Activated naive CD8-positive, alpha-beta T cell treated with anti-CD3 and anti-CD28 coated beads, Interleukin-2, amount 50 U/mL, for 24 hours (primary cell): ENCODE results near the gene DAB2IP.
"Not testable (repeated sequence)": the region's sequence is repeated elsewhere in the genome, so short reads cannot be mapped to it uniquely, and the experiment has no call there.

Source experiments
- ATAC-seq: fragments of 150-1000 bp; cut with Tn5 transposase; one replicate; pipeline ENCODE4 v1.10.0; 2021
- DNase-seq: peaks from one replicate; pipeline ENCODE4 v3.0.0; 2021
- H3K27ac Mint-ChIP-seq: one replicate; pipeline ENCODE4 v1.8.0; 2021; ENCODE audit warnings: mild to moderate bottlenecking, mixed read lengths
- H3K27me3 Mint-ChIP-seq: one replicate; pipeline ENCODE4 v1.8.0; 2021; ENCODE audit warnings: mixed read lengths
- H3K36me3 Mint-ChIP-seq: one replicate; pipeline ENCODE4 v1.8.0; 2021; ENCODE audit warnings: low read depth, mixed read lengths
- H3K4me1 Mint-ChIP-seq: one replicate; pipeline ENCODE4 v1.8.0; 2021; ENCODE audit warnings: mixed read lengths
- H3K4me3 Mint-ChIP-seq: one replicate; pipeline ENCODE4 v1.8.0; 2021; ENCODE audit warnings: mild to moderate bottlenecking, moderate library complexity, mixed read lengths
- H3K9me3 Mint-ChIP-seq: one replicate; pipeline ENCODE4 v1.8.0; 2021; ENCODE audit warnings: mixed read lengths

DAB2IP gene

DNA sequence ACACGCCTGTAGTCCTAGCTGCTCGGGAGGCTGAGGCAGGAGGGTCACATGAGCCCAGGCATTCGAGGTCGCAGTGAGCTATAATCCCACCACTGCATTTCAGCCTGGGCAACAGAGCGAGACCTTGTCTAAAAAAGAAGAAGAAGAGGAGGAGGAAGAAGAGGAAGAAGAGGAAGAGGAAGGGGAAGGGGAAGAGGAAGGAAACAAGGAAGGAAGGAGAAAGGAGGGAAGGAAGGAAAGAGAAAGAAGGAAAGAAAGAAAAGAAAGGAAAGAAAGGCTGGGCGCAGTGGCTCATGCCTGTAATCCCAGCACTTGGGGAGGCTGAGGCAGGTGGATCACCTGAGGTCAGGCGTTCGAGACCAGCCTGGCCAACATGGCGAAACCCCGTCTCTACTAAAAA lies 7.4 kb upstream of the DAB2IP start:
- not testable (repeated sequence) for H3K4me3 Mint-ChIP-seq, H3K27ac Mint-ChIP-seq, ATAC-seq, DNase-seq, H3K4me1 Mint-ChIP-seq, H3K36me3 Mint-ChIP-seq, H3K9me3 Mint-ChIP-seq
- peaks cover 11% of the 10 kb centered on the region for H3K27me3 Mint-ChIP-seq

DNA sequence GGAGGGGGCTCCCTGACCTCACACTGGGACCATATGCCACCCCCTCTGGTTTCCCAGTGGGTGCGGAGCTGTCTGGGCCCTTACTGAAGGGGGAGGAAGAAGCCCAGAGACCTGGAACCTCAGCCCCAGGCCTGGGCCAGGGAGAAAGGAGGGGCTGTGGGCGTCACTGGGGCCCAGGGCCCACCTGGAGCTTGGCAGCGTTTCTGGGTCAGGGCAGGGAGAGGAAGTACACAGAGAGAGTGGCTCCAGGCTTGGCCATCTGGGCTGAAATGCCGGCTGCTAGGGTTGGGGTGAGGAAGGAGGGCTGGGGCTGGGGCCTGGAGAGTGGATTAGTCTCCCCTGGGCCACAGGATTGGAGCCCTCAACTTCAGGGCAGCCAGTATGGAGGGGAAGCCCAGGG lies 6.4 kb upstream of the DAB2IP start:
- Mint-ChIP-seq H3K4me3 (no peak overlapping the region), H3K27ac (no peak overlapping the region), H3K9me3 (no peaks in the 10 kb centered on the region), H3K36me3 (no peaks in the 10 kb centered on the region), H3K27me3 (peaks cover 17% of the 10 kb centered on the region), H3K4me1 (no peaks in the 10 kb centered on the region)
- ATAC-seq (no peak), DNase-seq (no peak)

DNA sequence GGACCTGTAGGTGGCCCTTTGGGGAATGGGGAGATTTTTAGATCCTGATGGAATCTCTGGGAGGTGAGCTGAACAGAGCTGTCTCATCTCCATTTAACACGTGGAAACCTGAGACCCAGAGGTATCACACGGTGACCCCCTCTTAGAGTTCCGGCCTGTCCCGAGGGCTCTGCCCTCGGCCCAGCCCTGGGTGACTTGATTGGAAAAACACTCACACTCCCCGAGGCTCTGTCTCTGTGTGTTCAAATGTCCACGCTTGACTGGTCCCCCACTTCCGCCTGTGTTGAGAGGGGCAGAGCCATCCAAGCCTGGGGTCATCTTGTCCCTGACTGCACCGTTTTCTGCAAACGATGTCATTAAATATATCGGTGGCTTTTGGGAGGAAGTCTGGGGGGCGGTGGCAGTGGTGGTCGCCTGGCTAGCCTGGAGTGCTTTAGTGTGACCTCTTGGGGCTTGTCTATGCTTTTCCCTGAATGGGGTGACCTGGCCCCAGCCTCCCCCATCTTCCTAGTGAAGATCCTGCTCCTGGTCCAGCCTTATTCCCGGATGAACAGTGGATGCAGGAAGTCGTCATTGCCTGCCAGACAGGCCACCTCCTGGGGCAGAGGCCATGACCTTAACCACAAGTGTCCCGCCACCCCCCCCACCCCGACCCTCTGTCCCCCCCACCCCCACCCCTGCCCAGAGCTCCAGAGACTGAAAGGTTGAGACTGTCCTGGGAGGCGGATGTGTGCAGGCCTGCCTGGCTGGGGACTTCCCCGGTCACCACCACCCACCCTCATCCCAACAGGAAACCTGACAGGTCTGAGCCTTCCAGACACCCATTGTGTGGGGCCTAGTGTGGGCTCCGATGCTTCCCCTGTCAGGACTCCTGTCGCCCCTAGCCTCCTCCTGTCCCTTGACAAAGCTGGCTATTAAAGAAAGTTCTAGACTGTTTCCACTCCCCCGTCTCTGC lies 5.3 kb upstream of the DAB2IP start:
- peaks cover 11% of the 10 kb centered on the region for H3K4me1 Mint-ChIP-seq
- no peak overlapping the region for H3K27ac Mint-ChIP-seq
- no peak for ATAC-seq
- no peak for DNase-seq
- no peaks in the 10 kb centered on the region for H3K36me3 Mint-ChIP-seq
- H3K4me3 Mint-ChIP-seq = no peak overlapping the region
- peaks cover 25% of the 10 kb centered on the region for H3K27me3 Mint-ChIP-seq
- H3K9me3 Mint-ChIP-seq = no peaks in the 10 kb centered on the region

DNA sequence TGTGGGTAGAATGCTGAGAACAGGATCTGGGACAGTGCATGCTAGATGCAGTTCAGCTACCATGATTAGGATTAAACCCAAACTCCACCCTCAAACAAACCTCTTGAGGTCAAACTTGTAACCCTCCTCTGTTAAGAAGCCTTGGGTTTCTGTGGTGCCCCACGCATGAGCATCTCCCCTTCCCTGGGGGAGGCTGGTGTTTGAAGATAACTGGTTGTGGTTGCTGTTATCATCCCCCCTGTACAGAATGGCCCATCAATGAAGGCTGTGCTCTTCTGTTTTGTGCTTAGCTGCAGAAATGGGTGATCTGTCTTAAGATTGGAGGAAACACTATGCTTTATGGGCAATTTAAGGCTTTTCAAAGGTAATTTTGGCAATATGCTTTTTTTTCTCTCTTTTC lies 4.4 kb upstream of the DAB2IP start:
- ATAC-seq = no peak
- no peaks in the 10 kb centered on the region for H3K9me3 Mint-ChIP-seq
- peaks cover 11% of the 10 kb centered on the region for H3K4me1 Mint-ChIP-seq
- no peak overlapping the region for H3K27ac Mint-ChIP-seq
- no peak for DNase-seq
- H3K36me3 Mint-ChIP-seq = no peaks in the 10 kb centered on the region
- H3K4me3 Mint-ChIP-seq = no peak overlapping the region
- peaks cover 26% of the 10 kb centered on the region for H3K27me3 Mint-ChIP-seq

DNA sequence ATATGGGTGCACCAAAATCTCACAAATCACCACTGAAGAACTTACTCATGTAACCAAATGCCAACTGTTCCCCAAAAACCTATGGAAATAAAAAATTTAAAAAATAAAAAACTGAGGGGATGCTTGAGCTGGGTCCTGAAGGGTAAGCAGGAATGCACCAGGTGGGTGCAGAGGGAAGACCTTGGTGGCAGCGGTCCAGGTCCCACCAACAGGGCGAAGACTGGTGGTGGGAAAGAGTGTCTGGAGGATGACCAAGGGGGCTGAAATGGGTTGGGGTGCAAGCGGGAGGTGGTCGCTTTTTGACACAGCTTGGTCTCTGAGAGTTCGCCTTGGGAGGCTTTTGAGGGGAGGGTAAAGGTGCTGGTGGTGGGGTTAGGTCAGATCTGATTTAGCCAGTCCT lies 3.3 kb upstream of the DAB2IP start:
- Mint-ChIP-seq H3K4me3 (no peak overlapping the region), H3K27ac (no peak overlapping the region), H3K27me3 (peaks cover 34% of the 10 kb centered on the region), H3K36me3 (no peaks in the 10 kb centered on the region), H3K4me1 (peaks cover 16% of the 10 kb centered on the region), H3K9me3 (no peaks in the 10 kb centered on the region)
- ATAC-seq = no peak
- no peak for DNase-seq

DNA sequence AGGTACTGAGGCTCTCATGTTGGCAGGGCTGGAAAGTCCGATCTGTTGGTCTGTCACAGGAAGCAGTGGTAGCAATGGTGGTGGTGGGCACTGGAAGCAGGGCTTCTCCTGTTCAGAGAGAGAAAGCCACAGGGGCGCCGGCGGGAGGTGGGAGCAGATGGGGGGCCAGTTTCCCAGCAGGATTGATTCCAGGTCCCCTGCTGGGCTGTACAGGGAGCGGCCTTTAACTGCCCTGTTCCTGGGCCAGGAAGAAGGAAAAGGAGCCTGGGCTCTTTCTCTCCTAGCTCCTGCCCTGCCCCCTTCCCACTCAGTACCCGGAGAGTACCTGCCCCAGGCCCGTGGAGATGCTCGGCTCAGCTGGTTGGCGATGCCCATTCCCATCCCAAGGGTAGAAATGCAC lies 2.6 kb upstream of the DAB2IP start:
- ATAC-seq (no peak), DNase-seq (no peak)
- Mint-ChIP-seq H3K9me3 (no peaks in the 10 kb centered on the region), H3K36me3 (no peaks in the 10 kb centered on the region), H3K4me3 (no peak overlapping the region), H3K4me1 (peaks cover 16% of the 10 kb centered on the region), H3K27me3 (peaks cover 41% of the 10 kb centered on the region), H3K27ac (no peak overlapping the region)

DNA sequence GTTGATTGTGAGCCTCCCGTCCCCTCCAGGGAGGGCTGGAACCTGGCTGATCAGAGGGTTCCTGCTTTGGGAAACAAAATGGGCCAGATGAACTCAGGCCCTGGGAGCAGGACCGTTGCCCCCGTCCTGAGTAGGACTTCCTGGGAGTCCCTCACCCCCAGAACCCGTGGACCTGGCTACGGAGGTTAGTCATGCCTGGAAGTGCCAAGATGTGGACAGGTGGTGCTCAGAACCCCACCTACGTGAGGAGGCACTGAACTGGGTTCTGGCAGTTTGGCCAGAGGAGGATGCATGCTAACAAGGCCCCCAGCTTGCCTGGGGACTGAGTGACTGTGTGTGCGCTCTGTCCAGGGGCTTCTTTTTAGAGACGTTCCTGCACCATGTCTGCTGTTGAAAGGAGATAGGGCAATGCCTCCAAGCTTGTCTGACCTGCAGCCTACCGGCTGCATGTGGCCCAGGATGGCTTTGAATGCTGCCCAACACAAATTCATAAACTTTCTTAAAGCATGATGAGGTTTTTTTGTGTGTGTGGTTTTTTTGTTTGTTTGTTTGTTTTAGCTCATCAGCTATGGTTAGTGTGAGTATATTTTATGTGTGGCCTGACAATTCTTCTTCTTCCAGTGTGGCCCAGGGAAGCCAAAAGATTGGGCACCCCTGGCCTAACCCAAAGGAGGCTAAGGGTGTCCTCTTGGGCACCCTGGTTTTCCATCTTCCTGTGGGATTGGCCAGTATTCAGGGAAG lies 1.8 kb upstream of the DAB2IP start:
- Mint-ChIP-seq H3K4me1 (peaks cover 16% of the 10 kb centered on the region), H3K27me3 (peaks cover 48% of the 10 kb centered on the region), H3K36me3 (no peaks in the 10 kb centered on the region), H3K9me3 (no peaks in the 10 kb centered on the region), H3K4me3 (no peak overlapping the region), H3K27ac (no peak overlapping the region)
- ATAC-seq (no peak), DNase-seq (no peak)

DNA sequence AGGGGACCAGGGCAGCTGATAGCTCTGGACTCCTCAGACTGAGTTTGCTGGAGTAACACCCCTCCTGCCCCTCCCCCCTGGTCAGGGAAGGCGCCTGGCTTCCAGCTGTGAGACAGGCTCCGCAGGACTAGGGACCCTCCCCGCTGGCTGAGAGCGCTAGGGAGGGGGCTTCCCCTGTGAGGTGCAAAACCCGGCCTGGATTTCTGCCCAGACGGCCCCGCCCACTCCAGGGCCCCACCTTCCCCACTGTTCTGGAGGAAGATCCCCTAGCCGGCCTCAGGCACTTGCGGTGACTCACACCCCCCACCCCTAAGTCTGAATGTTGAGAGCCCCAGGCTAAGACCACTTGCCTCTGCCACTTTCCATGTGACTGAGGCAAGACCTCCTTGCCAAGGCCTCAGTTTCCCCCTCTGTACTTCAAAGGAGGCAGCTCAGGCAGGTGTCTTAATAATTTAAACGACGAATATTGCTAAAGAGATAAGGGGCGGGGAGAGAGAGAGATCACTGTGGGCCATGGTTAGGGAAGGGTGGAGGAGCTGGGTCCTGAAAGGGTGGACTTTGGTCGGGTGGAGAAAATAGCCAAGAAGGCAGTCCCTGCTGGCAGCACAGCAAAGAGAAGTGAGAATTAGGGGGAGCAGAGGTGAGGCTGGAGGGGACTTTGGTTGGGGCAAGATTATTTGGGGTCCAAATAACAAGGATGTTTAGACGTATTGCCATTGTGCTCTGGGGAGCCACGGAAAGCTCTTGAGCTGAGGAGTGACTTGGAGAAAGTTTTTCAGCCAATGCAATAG lies 1.0 kb upstream of the DAB2IP start:
- ATAC-seq (peak; percentile 47), DNase-seq (peak; percentile 55)
- H3K36me3 Mint-ChIP-seq = no peaks in the 10 kb centered on the region
- H3K4me3 Mint-ChIP-seq = peak overlapping the region; percentile 36
- H3K4me1 Mint-ChIP-seq = peaks cover 16% of the 10 kb centered on the region
- H3K9me3 Mint-ChIP-seq = no peaks in the 10 kb centered on the region
- peaks cover 55% of the 10 kb centered on the region for H3K27me3 Mint-ChIP-seq
- H3K27ac Mint-ChIP-seq = no peak overlapping the region

DNA sequence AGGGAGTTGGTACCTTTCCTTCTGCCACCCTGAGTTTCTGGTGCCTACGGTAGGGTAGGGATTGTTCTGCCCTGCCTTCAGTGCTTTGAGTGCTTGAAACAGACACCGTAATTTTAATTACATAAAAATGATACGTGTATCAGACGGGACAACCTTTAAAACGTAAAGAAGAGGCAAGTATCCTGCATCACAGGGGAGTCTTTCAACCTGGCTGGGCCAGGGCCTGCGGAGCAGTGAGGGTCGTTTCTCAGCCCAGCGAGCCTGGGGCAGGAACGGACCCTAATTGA lies 483 bp upstream of the DAB2IP start:
- no peak overlapping the region for H3K27ac Mint-ChIP-seq
- peaks cover 58% of the 10 kb centered on the region for H3K27me3 Mint-ChIP-seq
- H3K4me3 Mint-ChIP-seq = peak overlapping the region; percentile 36
- ATAC-seq (no peak), DNase-seq (no peak)
- no peaks in the 10 kb centered on the region for H3K9me3 Mint-ChIP-seq
- no peaks in the 10 kb centered on the region for H3K36me3 Mint-ChIP-seq
- peaks cover 16% of the 10 kb centered on the region for H3K4me1 Mint-ChIP-seq

DNA sequence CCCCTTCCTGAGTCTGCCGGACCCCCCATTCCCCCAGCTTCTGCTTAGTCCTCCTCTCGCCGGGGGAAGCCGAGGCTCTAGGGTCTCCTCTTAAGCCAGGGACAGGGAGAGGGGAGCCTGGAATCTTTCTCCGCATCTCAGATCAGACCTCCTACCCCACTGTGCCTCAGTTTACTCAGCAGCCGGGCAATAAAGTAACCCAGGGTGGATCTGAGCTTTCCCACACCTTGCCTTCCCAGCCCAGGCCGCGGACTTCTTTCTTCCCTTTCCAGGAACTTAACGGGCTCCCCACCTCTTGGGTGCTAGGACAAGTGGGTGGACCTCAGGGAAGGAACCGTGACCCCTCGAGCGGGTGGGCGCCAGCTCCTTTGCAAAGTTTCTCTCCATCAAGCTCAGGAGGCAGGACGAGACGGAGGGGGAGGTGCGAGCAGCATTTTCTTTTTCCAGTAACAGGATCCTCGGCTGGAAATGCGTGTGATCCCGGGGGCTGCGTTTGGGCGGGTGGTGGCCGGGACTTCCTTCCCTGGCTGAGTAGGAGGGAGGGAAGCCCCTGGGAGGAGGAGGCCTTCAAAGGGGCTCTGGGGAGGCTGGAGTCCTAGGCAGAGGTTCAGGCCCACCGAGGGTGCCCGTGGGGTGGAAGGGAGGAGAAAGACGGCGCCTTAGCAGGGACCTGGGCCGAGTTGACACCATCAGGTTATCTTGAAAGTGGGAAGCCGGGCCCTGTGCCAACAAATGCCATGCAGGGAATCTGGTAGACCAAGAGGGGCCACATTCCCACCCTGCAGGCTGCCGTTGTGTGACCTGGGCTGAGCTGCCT lies 795 bp downstream of the DAB2IP start:
- Mint-ChIP-seq H3K27me3 (peaks cover 59% of the 10 kb centered on the region), H3K36me3 (no peaks in the 10 kb centered on the region)
- ATAC-seq = no peak

DNA sequence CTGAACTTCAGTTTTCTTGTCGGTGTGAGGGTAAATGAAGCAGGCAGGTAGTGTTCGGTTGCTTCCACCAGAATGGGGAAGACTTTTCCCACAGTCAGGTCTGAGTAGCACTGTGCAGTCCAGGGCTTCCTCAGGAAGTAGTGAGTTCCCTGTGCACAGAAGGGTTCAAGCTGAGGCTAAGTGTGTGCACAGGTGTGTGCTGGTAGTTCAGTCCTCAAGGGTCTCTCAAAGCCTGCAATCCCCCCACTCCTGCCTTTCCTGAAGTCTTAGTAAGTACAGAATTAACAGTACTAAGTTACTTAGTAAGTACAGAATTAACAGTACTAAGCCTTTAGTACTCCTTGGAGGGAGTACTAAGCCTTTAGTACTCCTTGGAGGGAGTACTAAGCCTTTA lies 1.4 kb downstream of the DAB2IP start:
- Mint-ChIP-seq H3K27me3 (peaks cover 58% of the 10 kb centered on the region), H3K4me1 (peaks cover 16% of the 10 kb centered on the region), H3K4me3 (no peak overlapping the region), H3K27ac (no peak overlapping the region), H3K36me3 (no peaks in the 10 kb centered on the region), H3K9me3 (no peaks in the 10 kb centered on the region)
- no peak for DNase-seq
- no peak for ATAC-seq

More for the DNA sequence above, 795 bp downstream of the DAB2IP start:
- Mint-ChIP-seq H3K4me1 (peaks cover 16% of the 10 kb centered on the region), H3K9me3 (no peaks in the 10 kb centered on the region), H3K4me3 (peak overlapping the region; percentile 21), H3K27ac (no peak overlapping the region)
- no peak for DNase-seq

DNA sequence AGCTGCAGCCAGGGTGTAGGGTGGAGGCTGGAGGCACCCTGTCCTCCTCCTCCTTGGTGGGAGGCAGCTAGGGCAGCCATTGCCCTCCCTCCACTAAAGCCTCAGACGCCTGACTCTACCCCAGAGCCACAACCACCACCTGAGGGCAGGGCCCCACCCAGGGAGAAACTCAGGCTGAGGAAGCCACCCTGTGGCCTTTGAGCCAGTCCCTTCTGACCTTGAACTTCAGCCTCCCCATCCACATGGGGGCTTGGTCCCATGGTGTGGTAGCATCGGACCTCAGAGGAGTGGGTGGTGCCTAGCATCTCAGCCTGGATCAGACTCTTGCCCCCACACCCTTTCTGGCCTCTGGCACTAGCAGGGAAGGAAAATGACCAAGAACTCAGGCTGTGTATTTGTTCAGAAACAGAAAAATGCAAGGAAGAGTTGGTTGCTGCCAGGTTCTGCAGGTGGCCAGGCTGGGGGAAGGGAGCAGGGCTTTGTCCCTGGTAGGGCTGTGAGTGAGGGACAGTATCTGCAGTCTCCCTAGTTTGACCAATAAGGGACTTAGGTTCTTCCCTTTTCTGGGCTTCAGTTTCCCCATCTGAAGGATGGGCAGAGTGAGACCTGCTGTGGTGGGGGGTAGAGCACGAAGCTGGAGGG lies 3.2 kb downstream of the DAB2IP start:
- ATAC-seq (no peak), DNase-seq (no peak)
- Mint-ChIP-seq H3K27me3 (peaks cover 57% of the 10 kb centered on the region), H3K4me3 (no peak overlapping the region), H3K9me3 (no peaks in the 10 kb centered on the region), H3K36me3 (no peaks in the 10 kb centered on the region), H3K27ac (no peak overlapping the region), H3K4me1 (peaks cover 16% of the 10 kb centered on the region)

DNA sequence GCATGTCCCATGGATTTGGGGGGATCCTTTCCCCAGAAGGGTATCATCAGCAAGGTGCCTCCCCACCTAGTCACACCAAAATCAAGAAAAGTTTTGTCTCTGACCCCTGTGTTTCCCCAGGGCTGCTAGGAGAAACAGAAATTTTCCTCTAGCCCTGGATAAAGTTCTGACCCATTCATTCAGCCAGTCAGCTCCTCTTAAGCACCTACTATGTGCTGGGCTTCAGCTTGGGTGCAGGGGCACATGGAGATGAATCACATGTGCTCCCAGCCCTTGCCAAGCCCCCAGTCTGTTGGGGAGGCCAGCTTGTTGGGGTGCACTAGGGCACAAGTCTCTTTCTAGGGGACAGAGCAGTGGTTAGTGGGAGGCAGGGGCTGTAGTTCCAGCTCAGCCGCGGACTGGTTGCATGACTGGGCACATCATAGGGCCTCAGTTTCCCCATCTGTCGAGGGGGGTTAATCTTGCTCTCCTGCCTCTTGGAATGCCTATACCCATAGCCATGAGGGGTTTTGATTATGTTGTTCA lies 3.9 kb downstream of the DAB2IP start:
- peaks cover 14% of the 10 kb centered on the region for H3K4me1 Mint-ChIP-seq
- no peaks in the 10 kb centered on the region for H3K36me3 Mint-ChIP-seq
- peaks cover 55% of the 10 kb centered on the region for H3K27me3 Mint-ChIP-seq
- H3K27ac Mint-ChIP-seq = no peak overlapping the region
- no peaks in the 10 kb centered on the region for H3K9me3 Mint-ChIP-seq
- H3K4me3 Mint-ChIP-seq = no peak overlapping the region
- DNase-seq (no peak), ATAC-seq (no peak)
